ENCODE results near the gene IFIT2. TPM values are rescaled to one million over a fixed set of nuclear protein-coding genes. Genes with fewer than 3 reads are reported as not detected.

IFIT2 gene
- total RNA-seq, 1 experiment from 2014 or later = 0.58 TPM

GRCh38 chr10:89294721-89295239 lies 7.1 kb upstream of the IFIT2 start:
- intact Hi-C loops (cut with micrococcal nuclease) = loop anchor here (1.0 kb wide), 1 partner anchor 75 kb away; no protein-coding TSS in a partner anchor
- H3K27me3 Mint-ChIP-seq (ENCODE audit: insufficient read depth, unreplicated experiment) = no peaks in the 10 kb centered on the region
- no peak overlapping the region for H3K4me3 Mint-ChIP-seq (ENCODE audit: unreplicated experiment)
- H3K9me3 Mint-ChIP-seq (ENCODE audit: unreplicated experiment) = no peaks in the 10 kb centered on the region
- no peaks in the 10 kb centered on the region for H3K36me3 Mint-ChIP-seq (ENCODE audit: insufficient read depth, unreplicated experiment)
- H3K27ac Mint-ChIP-seq (ENCODE audit: low read depth, unreplicated experiment) = peak overlapping the region; percentile 82
- POLR2A ChIA-PET = interaction anchor here (1.5 to 2.5 kb wide), 6 partner anchors 10 to 57 kb away, joined by 4 to 12 read pairs (median 8); partner anchors contain the start of gene IFIT3
- CTCF ChIA-PET = interaction anchor here (0.7 to 3.6 kb wide), 2 partner anchors 74 to 98 kb away, joined by 5 to 14 read pairs; no protein-coding TSS in a partner anchor
- no peak for DNase-seq (ENCODE audit: unreplicated experiment)
- H3K4me1 Mint-ChIP-seq (ENCODE audit: insufficient read depth, unreplicated experiment) = peaks cover 16% of the 10 kb centered on the region
- no TSS peak for BruUV-seq (replicated peaks)
- TF ChIP-seq CTCF (IDR thresholded peaks at IDR 0.05; ENCODE audit: unreplicated experiment) = no peak

- intact Hi-C loops (cut with micrococcal nuclease) = loop anchor here (1.0 kb wide), 1 partner anchor 74 kb away; no protein-coding TSS in a partner anchor
- Mint-ChIP-seq H3K4me1 (ENCODE audit: insufficient read depth, unreplicated experiment) (peaks cover 16% of the 10 kb centered on the region), H3K4me3 (ENCODE audit: unreplicated experiment) (no peak overlapping the region), H3K27ac (ENCODE audit: low read depth, unreplicated experiment) (peak overlapping the region; percentile 82), H3K9me3 (ENCODE audit: unreplicated experiment) (no peaks in the 10 kb centered on the region), H3K27me3 (ENCODE audit: insufficient read depth, unreplicated experiment) (no peaks in the 10 kb centered on the region), H3K36me3 (ENCODE audit: insufficient read depth, unreplicated experiment) (no peaks in the 10 kb centered on the region)
- BruUV-seq (replicated peaks) = no TSS peak
- CTCF ChIA-PET = interaction anchor here (3.6 kb wide), 1 partner anchor 73 kb away, joined by 14 read pairs; no protein-coding TSS in a partner anchor
- peak; percentile 59 for DNase-seq (ENCODE audit: unreplicated experiment)
- POLR2A ChIA-PET = interaction anchor here (0.9 to 2.5 kb wide), 11 partner anchors 9 to 97 kb away, joined by 3 to 12 read pairs (median 5); partner anchors contain the start of genes IFIT1 and IFIT3
- TF ChIP-seq CTCF (IDR thresholded peaks at IDR 0.05; ENCODE audit: unreplicated experiment) = no peak
Observed at GRCh38 chr10:89295597-89295996, 6.2 kb upstream of the IFIT2 start.

- Mint-ChIP-seq H3K36me3 (ENCODE audit: insufficient read depth, unreplicated experiment) (no peaks in the 10 kb centered on the region), H3K4me1 (ENCODE audit: insufficient read depth, unreplicated experiment) (peaks cover 20% of the 10 kb centered on the region), H3K27me3 (ENCODE audit: insufficient read depth, unreplicated experiment) (no peaks in the 10 kb centered on the region), H3K4me3 (ENCODE audit: unreplicated experiment) (no peak overlapping the region), H3K9me3 (ENCODE audit: unreplicated experiment) (no peaks in the 10 kb centered on the region), H3K27ac (ENCODE audit: low read depth, unreplicated experiment) (peak overlapping the region; percentile 82)
- intact Hi-C loops (cut with micrococcal nuclease) = no loop called here
- DNase-seq (ENCODE audit: unreplicated experiment) = peak; percentile 77
- ChIA-PET POLR2A (interaction anchor here (0.9 to 2.5 kb wide), 10 partner anchors 11 to 96 kb away, joined by 3 to 12 read pairs (median 5); partner anchors contain the start of genes IFIT1 and IFIT3), CTCF (interaction anchor here (0.5 to 3.6 kb wide), 2 partner anchors 18 to 72 kb away, joined by 3 to 14 read pairs; no protein-coding TSS in a partner anchor)
- no peak for TF ChIP-seq CTCF (IDR thresholded peaks at IDR 0.05; ENCODE audit: unreplicated experiment)
- BruUV-seq (replicated peaks) = no TSS peak
Observed at GRCh38 chr10:89296220-89296648, 5.6 kb upstream of the IFIT2 start.

GRCh38 chr10:89297356-89297755 lies 4.5 kb upstream of the IFIT2 start:
- no peaks in the 10 kb centered on the region for H3K36me3 Mint-ChIP-seq (ENCODE audit: insufficient read depth, unreplicated experiment)
- no peaks in the 10 kb centered on the region for H3K27me3 Mint-ChIP-seq (ENCODE audit: insufficient read depth, unreplicated experiment)
- TF ChIP-seq CTCF (IDR thresholded peaks at IDR 0.05; ENCODE audit: unreplicated experiment) = no peak
- DNase-seq (ENCODE audit: unreplicated experiment) = no peak
- BruUV-seq (replicated peaks) = no TSS peak
- H3K4me3 Mint-ChIP-seq (ENCODE audit: unreplicated experiment) = no peak overlapping the region
- no peaks in the 10 kb centered on the region for H3K9me3 Mint-ChIP-seq (ENCODE audit: unreplicated experiment)
- no peak overlapping the region for H3K27ac Mint-ChIP-seq (ENCODE audit: low read depth, unreplicated experiment)
- intact Hi-C loops (cut with micrococcal nuclease) = no loop called here
- peaks cover 24% of the 10 kb centered on the region for H3K4me1 Mint-ChIP-seq (ENCODE audit: insufficient read depth, unreplicated experiment)
- CTCF ChIA-PET = no interaction called here
- POLR2A ChIA-PET = no interaction called here

Measured in MCF 10A (cell line).